Keratinocyte (primary cell): ENCODE results near the gene IFITM5. TPM values are rescaled to one million over a fixed set of nuclear protein-coding genes. Genes with fewer than 3 reads are reported as not detected.

Experiments used
- DNase-seq: peaks from one replicate; pipeline ENCODE4 v3.0.0-alpha.2; 2011; ENCODE audit warnings: low read depth, missing footprints, low spot score
- FAIRE-seq: peaks from 2 replicates; lab custom pipeline; 2011; peaks lifted over from hg19 to GRCh38; lab: Jason Lieb, UNC
- H2AFZ ChIP-seq: 2 replicates; pipeline ENCODE4 v1.6.0; 2012; ENCODE audit warnings: low read length, control low read depth, inconsistent platforms; ENCODE audit not compliant: control insufficient read depth
- H3K27ac ChIP-seq: 2 replicates; pipeline ENCODE4 v1.5.1; 2011; ENCODE audit warnings: low read length; ENCODE audit not compliant: control insufficient read depth, insufficient read depth
- H3K27me3 ChIP-seq: 3 replicates; pipeline ENCODE4 v1.6.0; 2011; ENCODE audit warnings: low read length; ENCODE audit not compliant: control insufficient read depth, insufficient read depth; ENCODE audit errors: extremely low read depth
- H3K36me3 ChIP-seq, 2 experiments: 2 replicates in 1 of 2; 3 replicates in 1 of 2; pipeline ENCODE4 v1.5.1; 2011; ENCODE audit warnings: low read length in 2 of 2, mild to moderate bottlenecking in 1 of 2; ENCODE audit not compliant: control insufficient read depth in 2 of 2, insufficient read depth in 2 of 2; ENCODE audit errors: extremely low read depth in 1 of 2
- H3K4me1 ChIP-seq: 3 replicates; pipeline ENCODE4 v1.5.1; 2011; ENCODE audit warnings: low read length; ENCODE audit not compliant: control insufficient read depth, insufficient read depth; ENCODE audit errors: extremely low read depth
- H3K4me2 ChIP-seq: 3 replicates; pipeline ENCODE4 v1.6.0; 2011; ENCODE audit warnings: low read depth, low read length; ENCODE audit not compliant: control insufficient read depth, insufficient read depth; ENCODE audit errors: extremely low read depth
- H3K4me3 ChIP-seq, 3 experiments: fragments of 200-600 bp in 1 of 3; sonication (generic) in 1 of 3; 2 replicates in 2 of 3; 3 replicates in 1 of 3; pipeline ENCODE4 v1.5.1; 2011 to 2016; ENCODE audit warnings: low read length in 3 of 3, mild to moderate bottlenecking in 3 of 3, control low read depth in 2 of 3, inconsistent platforms in 1 of 3, low read depth in 1 of 3, mixed read lengths in 1 of 3, mixed run types in 1 of 3, moderate library complexity in 1 of 3; ENCODE audit not compliant: control insufficient read depth in 2 of 3, insufficient read depth in 2 of 3; ENCODE audit errors: extremely low read depth in 1 of 3
- H3K79me2 ChIP-seq: 2 replicates; pipeline ENCODE4 v1.6.0; 2012; ENCODE audit warnings: low read length; ENCODE audit not compliant: control insufficient read depth, insufficient read depth
- H3K9ac ChIP-seq: 3 replicates; pipeline ENCODE4 v1.6.0; 2011; ENCODE audit warnings: low read length; ENCODE audit not compliant: control insufficient read depth, insufficient read depth; ENCODE audit errors: extremely low read depth
- H3K9me1 ChIP-seq: 3 replicates; pipeline ENCODE4 v1.6.0; 2011; ENCODE audit warnings: low read length; ENCODE audit not compliant: control insufficient read depth, insufficient read depth; ENCODE audit errors: extremely low read depth
- H3K9me3 ChIP-seq: 2 replicates; pipeline ENCODE4 v1.5.1; 2012; ENCODE audit warnings: low read depth, low read length; ENCODE audit not compliant: control insufficient read depth
- H4K20me1 ChIP-seq: 3 replicates; pipeline ENCODE4 v1.6.0; 2011; ENCODE audit warnings: low read length; ENCODE audit not compliant: control insufficient read depth, insufficient read depth; ENCODE audit errors: extremely low read depth
- CTCF ChIP-seq, 3 experiments: IDR thresholded peaks in 1 of 3; conservative IDR thresholded peaks in 1 of 3; optimal IDR thresholded peaks in 1 of 3; 2 replicates in 2 of 3; 3 replicates in 1 of 3; pipeline versions ENCODE3 to v1.5.1; 2011; ENCODE audit warnings: low read length in 3 of 3, mild to moderate bottlenecking in 3 of 3, moderate library complexity in 2 of 3, control low read depth in 1 of 3, inconsistent platforms in 1 of 3; ENCODE audit not compliant: insufficient read depth in 2 of 3; ENCODE audit errors: extremely low read depth in 1 of 3
- EZH2 ChIP-seq: IDR thresholded peaks from one replicate; pipeline ENCODE4 v1.6.1; 2012; ENCODE audit warnings: inconsistent platforms, mild to moderate bottlenecking, low read length, moderate library complexity
- dilution Hi-C: fragments of 300-500 bp; cut with MboI; formaldehyde crosslinking; loops from one replicate; pipeline ENCODE4 v1.7.0; 2020; ENCODE audit warnings: low sequenced_read_pairs; ENCODE audit not compliant: extremely low pct_ligation_motif_present
- polyA plus RNA-seq, 5 experiments: library from polyadenylated mRNA; depleted of rRNA in 3 of 5; stranded (reverse) in 3 of 5; stranded (forward) in 1 of 5; unstranded in 1 of 5; fragments of >200 nt; gene quantifications; 1 replicate in 1 of 5; 2 replicates in 3 of 5; 3 replicates in 1 of 5; pipeline versions ENCODE4 v1.2.1 to v1.2.3, GENCODE V29; 2011 to 2012; ENCODE audit warnings: missing spikeins in 2 of 5, low read depth in 1 of 5, low replicate concordance in 1 of 5

IFITM5 gene
- polyA plus RNA-seq, 1 donor (not counting 4 experiments of a cell fraction or from before 2014, with no cell fraction given) = not detected

- peak within 1 kb of the TSS; percentile 50 to 85 (median 73) for H3K4me3 ChIP-seq
Observed at GRCh38 chr11:313787-314553, 14.6 kb upstream of the IFITM5 start, which contains the start of gene IFITM1. IFITM1 (plus strand) TSS chr11:314040; CDS start chr11:314171, 131 bp downstream.

GRCh38 chr11:313304-313786 lies 14.0 kb upstream of the IFITM5 start:
- Histone ChIP-seq H3K4me1 (peaks cover 48% of the 10 kb centered on the region), H3K79me2 (peaks cover 14% of the 10 kb centered on the region), H3K36me3 (peaks cover 0 to 5% of the 10 kb centered on the region in 2 experiments), H3K27me3 (peaks cover 30% of the 10 kb centered on the region), H3K9ac (peak overlapping the region; percentile 74), H3K9me3 (no peaks in the 10 kb centered on the region), H4K20me1 (no peaks in the 10 kb centered on the region), H2AFZ (peak overlapping the region; percentile 30), H3K9me1 (no peaks in the 10 kb centered on the region), H3K27ac (peak overlapping the region; percentile 74), H3K4me2 (peak overlapping the region; percentile 85), H3K4me3 (peak overlapping the region in 2 of 3 experiments; percentile 73 to 85)
- DNase-seq (no peak), FAIRE-seq (no peak)
- dilution Hi-C loops = no loop called here
- TF ChIP-seq EZH2 (no peak), CTCF (optimal IDR thresholded peaks at IDR 0.05 in 1 of 3, IDR thresholded peaks at IDR 0.05 in 1 of 3, conservative IDR thresholded peaks at IDR 0.05 in 1 of 3; ENCODE audit: extremely low read depth in 1 of 3, insufficient read depth in 2 of 3, low read length in 3 of 3) (no peak)

More at GRCh38 chr11:313787-314553, 14.6 kb upstream of the IFITM5 start, which contains the start of gene IFITM1:
- peaks cover 46% of the 10 kb centered on the region for H3K4me1 ChIP-seq
- no peak for TF ChIP-seq CTCF (optimal IDR thresholded peaks at IDR 0.05 in 1 of 3, IDR thresholded peaks at IDR 0.05 in 1 of 3, conservative IDR thresholded peaks at IDR 0.05 in 1 of 3; ENCODE audit: extremely low read depth in 1 of 3, insufficient read depth in 2 of 3, low read length in 3 of 3)
- TF ChIP-seq EZH2 = no peak
- H3K27ac ChIP-seq = peak within 1 kb of the TSS; percentile 74
- peak within 1 kb of the TSS; percentile 85 for H3K4me2 ChIP-seq
- H3K9me1 ChIP-seq = no peaks in the 10 kb centered on the region
- H3K9me3 ChIP-seq = no peaks in the 10 kb centered on the region
- peak within 1 kb of the TSS; percentile 74 for H3K9ac ChIP-seq
- peak within 1 kb of the TSS; percentile 58 for H2AFZ ChIP-seq
- no peaks in the 10 kb centered on the region for H4K20me1 ChIP-seq
- dilution Hi-C loops = no loop called here
- H3K27me3 ChIP-seq = peaks cover 30% of the 10 kb centered on the region
- DNase-seq (no peak), FAIRE-seq (peak; percentile 83)
- peaks cover 0 to 5% of the 10 kb centered on the region in 2 experiments for H3K36me3 ChIP-seq
- H3K79me2 ChIP-seq = peaks cover 14% of the 10 kb centered on the region
